HEK293 (cell line): ENCODE results near the gene ZKSCAN8.

Experiments
- GLIS1 ChIP-seq: fragments of 450-650 bp; formaldehyde crosslinking; IDR thresholded peaks from 2 replicates; pipeline ENCODE4 v1.5.1; 2016; ENCODE audit warnings: missing biosample characterization, missing genetic modification characterization
- HOXC10 ChIP-seq: sonication (generic); formaldehyde crosslinking; IDR thresholded peaks from 2 replicates; pipeline ENCODE4 v1.8.1; 2023; ENCODE audit warnings: mild to moderate bottlenecking, missing genetic modification reagents
- KLF8 ChIP-seq: fragments of 450-650 bp; formaldehyde crosslinking; IDR thresholded peaks from 2 replicates; pipeline ENCODE4 v1.5.1; 2016; ENCODE audit warnings: missing biosample characterization, missing genetic modification characterization
- MEIS1 ChIP-seq: sonication (generic); formaldehyde crosslinking; IDR thresholded peaks from 2 replicates; pipeline ENCODE4 v1.8.1; 2022; ENCODE audit warnings: missing genetic modification reagents, mild to moderate bottlenecking, borderline replicate concordance
- ZBTB8A ChIP-seq: fragments of 450-650 bp; formaldehyde crosslinking; IDR thresholded peaks from 2 replicates; pipeline ENCODE4 v1.5.1; 2016; ENCODE audit warnings: missing biosample characterization, missing genetic modification characterization
- ZFP69B ChIP-seq: fragments of 450-650 bp; formaldehyde crosslinking; IDR thresholded peaks from 2 replicates; pipeline ENCODE4 v1.5.1; 2016; ENCODE audit warnings: missing biosample characterization, missing genetic modification characterization
- ZNF169 ChIP-seq: fragments of 450-650 bp; formaldehyde crosslinking; IDR thresholded peaks from 2 replicates; pipeline ENCODE4 v1.5.1; 2016; ENCODE audit warnings: missing biosample characterization, missing genetic modification characterization
- ZNF202 ChIP-seq: fragments of 450-650 bp; formaldehyde crosslinking; IDR thresholded peaks from 2 replicates; pipeline ENCODE4 v1.5.1; 2016; ENCODE audit warnings: missing biosample characterization, missing genetic modification characterization, borderline replicate concordance
- ZNF211 ChIP-seq: fragments of 450-650 bp; formaldehyde crosslinking; IDR thresholded peaks from 2 replicates; pipeline ENCODE4 v1.5.1; 2016; ENCODE audit warnings: low read depth, missing biosample characterization, missing genetic modification characterization
- ZNF266 ChIP-seq: fragments of 450-650 bp; formaldehyde crosslinking; IDR thresholded peaks from 2 replicates; pipeline ENCODE4 v1.5.1; 2016; ENCODE audit warnings: missing biosample characterization, missing genetic modification characterization, low read depth
- ZNF324 ChIP-seq: fragments of 450-650 bp; formaldehyde crosslinking; IDR thresholded peaks from 2 replicates; pipeline ENCODE4 v1.5.1; 2016; ENCODE audit warnings: missing biosample characterization, missing genetic modification characterization
- ZNF354C ChIP-seq: fragments of 450-650 bp; formaldehyde crosslinking; IDR thresholded peaks from 2 replicates; pipeline ENCODE4 v1.5.1; 2016; ENCODE audit warnings: missing biosample characterization, missing genetic modification characterization, low read depth, borderline replicate concordance
- ZNF426 ChIP-seq: fragments of 450-650 bp; formaldehyde crosslinking; IDR thresholded peaks from 2 replicates; pipeline ENCODE4 v1.5.1; 2017; ENCODE audit warnings: missing biosample characterization, missing genetic modification characterization, mild to moderate bottlenecking, inconsistent platforms, moderate library complexity
- ZNF473 ChIP-seq: fragments of 450-650 bp; formaldehyde crosslinking; IDR thresholded peaks from 2 replicates; pipeline ENCODE4 v1.5.1; 2017; ENCODE audit warnings: missing biosample characterization, missing genetic modification characterization
- ZNF555 ChIP-seq: fragments of 450-650 bp; formaldehyde crosslinking; conservative IDR thresholded peaks from 2 replicates; pipeline ENCODE4 v1.5.1; 2017; ENCODE audit warnings: missing biosample characterization, mild to moderate bottlenecking, missing genetic modification characterization, inconsistent platforms
- ZNF660 ChIP-seq: fragments of 450-650 bp; IDR thresholded peaks from 2 replicates; pipeline ENCODE4 v1.5.1; 2018; ENCODE audit warnings: missing biosample characterization, mild to moderate bottlenecking, missing genetic modification characterization
- ZNF76 ChIP-seq: fragments of 450-650 bp; formaldehyde crosslinking; IDR thresholded peaks from 2 replicates; pipeline ENCODE4; 2016; ENCODE audit warnings: low read depth, missing biosample characterization, missing genetic modification characterization, borderline replicate concordance
- ZNF777 ChIP-seq: fragments of 450-650 bp; formaldehyde crosslinking; IDR thresholded peaks from 2 replicates; pipeline ENCODE4 v1.5.1; 2017; ENCODE audit warnings: missing biosample characterization, missing genetic modification characterization, borderline replicate concordance
- TF ChIP-seq, protein P1 (sequence below): fragments of 450-650 bp; formaldehyde crosslinking; conservative IDR thresholded peaks from 2 replicates; pipeline ENCODE4 v1.5.1; 2016; ENCODE audit warnings: low read depth, missing biosample characterization, missing genetic modification characterization
- TF ChIP-seq, protein P2 (sequence below): fragments of 450-650 bp; formaldehyde crosslinking; IDR thresholded peaks from 2 replicates; pipeline ENCODE4 v1.5.1; 2016; ENCODE audit warnings: missing biosample characterization, missing genetic modification characterization, low read depth
- TF ChIP-seq, protein P3 (sequence below): fragments of 450-650 bp; formaldehyde crosslinking; optimal IDR thresholded peaks from 2 replicates; pipeline ENCODE3; 2016; ENCODE audit warnings: missing biosample characterization, mild to moderate bottlenecking, missing genetic modification characterization
- TF ChIP-seq, protein P4 (sequence below): fragments of 450-650 bp; formaldehyde crosslinking; IDR thresholded peaks from 2 replicates; pipeline ENCODE4 v1.5.1; 2016; ENCODE audit warnings: missing biosample characterization, missing genetic modification characterization
- TF ChIP-seq, protein P5 (sequence below): fragments of 450-650 bp; formaldehyde crosslinking; IDR thresholded peaks from 2 replicates; pipeline ENCODE4 v1.5.1; 2016; ENCODE audit warnings: missing biosample characterization, missing genetic modification characterization
- TF ChIP-seq, protein P6 (sequence below): fragments of 450-650 bp; IDR thresholded peaks from 2 replicates; pipeline ENCODE4 v1.5.1; 2018; ENCODE audit warnings: missing biosample characterization, missing genetic modification characterization
- TF ChIP-seq, protein P7 (sequence below): fragments of 450-650 bp; formaldehyde crosslinking; IDR thresholded peaks from 2 replicates; pipeline ENCODE4 v1.5.1; 2016; ENCODE audit warnings: missing biosample characterization, missing genetic modification characterization

ZKSCAN8 gene

DNA sequence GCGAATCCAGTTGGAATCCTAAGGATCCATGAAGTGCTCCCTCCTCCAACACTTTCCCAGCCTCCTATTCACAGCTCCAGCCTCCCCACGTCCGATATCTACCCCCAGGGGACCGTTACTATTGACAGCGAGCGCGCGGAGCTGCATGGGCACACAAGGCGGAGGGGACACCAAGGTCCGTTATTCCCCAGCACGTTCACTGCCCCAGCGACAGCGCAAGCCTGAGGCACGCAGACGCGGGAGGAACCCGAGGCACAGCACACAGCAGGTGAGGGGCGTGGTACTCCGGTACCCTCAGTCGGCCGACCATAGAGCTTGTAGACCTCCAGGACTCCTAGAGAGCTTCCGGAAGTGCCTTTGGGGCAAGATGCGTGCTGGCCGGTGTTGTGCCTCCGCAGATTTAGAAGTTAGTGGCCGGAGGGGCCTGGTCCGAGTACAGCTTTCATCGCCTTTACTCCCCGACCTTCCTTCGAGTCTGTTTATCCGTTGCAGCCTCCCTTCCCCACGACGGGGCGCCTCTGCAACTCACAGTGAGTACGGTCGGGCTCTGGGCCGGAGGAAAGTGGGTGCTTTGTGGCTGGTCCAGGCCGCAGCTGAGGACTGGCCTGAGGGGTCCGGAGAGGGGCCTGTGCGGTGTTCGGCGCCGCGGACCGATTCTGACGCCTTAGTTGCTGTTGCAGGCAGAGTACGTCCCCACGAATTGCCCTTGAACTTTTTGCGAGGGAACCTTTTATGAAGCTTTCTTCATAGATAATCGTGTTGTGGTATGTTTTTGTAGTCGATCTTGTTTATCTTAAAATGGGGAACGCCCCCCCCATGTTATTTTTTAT lies at the start of gene ZKSCAN8 (continued):
- TF ChIP-seq, protein P1, sequence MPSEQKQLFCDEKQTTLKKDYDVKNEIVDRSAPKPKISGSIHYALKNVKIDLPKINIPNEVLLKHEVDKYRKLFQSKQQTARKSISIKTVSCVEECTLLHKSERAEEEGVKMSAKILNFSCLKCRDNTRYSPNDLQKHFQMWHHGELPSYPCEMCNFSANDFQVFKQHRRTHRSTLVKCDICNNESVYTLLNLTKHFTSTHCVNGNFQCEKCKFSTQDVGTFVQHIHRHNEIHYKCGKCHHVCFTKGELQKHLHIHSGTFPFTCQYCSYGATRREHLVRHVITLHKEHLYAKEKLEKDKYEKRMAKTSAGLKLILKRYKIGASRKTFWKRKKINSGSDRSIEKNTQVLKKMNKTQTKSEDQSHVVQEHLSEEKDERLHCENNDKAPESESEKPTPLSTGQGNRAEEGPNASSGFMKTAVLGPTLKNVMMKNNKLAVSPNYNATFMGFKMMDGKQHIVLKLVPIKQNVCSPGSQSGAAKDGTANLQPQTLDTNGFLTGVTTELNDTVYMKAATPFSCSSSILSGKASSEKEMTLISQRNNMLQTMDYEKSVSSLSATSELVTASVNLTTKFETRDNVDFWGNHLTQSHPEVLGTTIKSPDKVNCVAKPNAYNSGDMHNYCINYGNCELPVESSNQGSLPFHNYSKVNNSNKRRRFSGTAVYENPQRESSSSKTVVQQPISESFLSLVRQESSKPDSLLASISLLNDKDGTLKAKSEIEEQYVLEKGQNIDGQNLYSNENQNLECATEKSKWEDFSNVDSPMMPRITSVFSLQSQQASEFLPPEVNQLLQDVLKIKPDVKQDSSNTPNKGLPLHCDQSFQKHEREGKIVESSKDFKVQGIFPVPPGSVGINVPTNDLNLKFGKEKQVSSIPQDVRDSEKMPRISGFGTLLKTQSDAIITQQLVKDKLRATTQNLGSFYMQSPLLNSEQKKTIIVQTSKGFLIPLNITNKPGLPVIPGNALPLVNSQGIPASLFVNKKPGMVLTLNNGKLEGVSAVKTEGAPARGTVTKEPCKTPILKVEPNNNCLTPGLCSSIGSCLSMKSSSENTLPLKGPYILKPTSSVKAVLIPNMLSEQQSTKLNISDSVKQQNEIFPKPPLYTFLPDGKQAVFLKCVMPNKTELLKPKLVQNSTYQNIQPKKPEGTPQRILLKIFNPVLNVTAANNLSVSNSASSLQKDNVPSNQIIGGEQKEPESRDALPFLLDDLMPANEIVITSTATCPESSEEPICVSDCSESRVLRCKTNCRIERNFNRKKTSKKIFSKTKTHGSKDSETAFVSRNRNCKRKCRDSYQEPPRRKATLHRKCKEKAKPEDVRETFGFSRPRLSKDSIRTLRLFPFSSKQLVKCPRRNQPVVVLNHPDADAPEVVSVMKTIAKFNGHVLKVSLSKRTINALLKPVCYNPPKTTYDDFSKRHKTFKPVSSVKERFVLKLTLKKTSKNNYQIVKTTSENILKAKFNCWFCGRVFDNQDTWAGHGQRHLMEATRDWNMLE, result peak; percentile 73
- TF ChIP-seq ZNF211 (tag by site-specific recombination) (no peak), ZNF266 (tag by site-specific recombination) (no peak), HOXC10 (CRISPR knock-in tag) (no peak), ZFP69B (peak; percentile 22; the same call in 1 of the 2 replicates), ZNF426 (tag by site-specific recombination) (no peak), ZNF202 (tag by site-specific recombination) (no peak), ZNF354C (no peak), MEIS1 (CRISPR knock-in tag) (no peak), ZNF473 (tag by site-specific recombination) (no peak), ZNF169 (no peak), ZNF660 (tag by site-specific recombination) (peak; percentile 92), ZNF555 (tag by site-specific recombination) (no peak), ZNF324 (no peak), ZNF76 (tag by site-specific recombination) (peak; percentile 69; the same call in 1 of the 2 replicates), ZNF777 (tag by site-specific recombination) (peak; percentile 26; the same call in 1 of the 2 replicates), ZBTB8A (tag by site-specific recombination) (peak; percentile 40), KLF8 (tag by site-specific recombination) (peak; percentile 80; the same call in 1 of the 2 replicates), GLIS1 (tag by site-specific recombination) (peak; percentile 90)
- TF ChIP-seq, protein P2, sequence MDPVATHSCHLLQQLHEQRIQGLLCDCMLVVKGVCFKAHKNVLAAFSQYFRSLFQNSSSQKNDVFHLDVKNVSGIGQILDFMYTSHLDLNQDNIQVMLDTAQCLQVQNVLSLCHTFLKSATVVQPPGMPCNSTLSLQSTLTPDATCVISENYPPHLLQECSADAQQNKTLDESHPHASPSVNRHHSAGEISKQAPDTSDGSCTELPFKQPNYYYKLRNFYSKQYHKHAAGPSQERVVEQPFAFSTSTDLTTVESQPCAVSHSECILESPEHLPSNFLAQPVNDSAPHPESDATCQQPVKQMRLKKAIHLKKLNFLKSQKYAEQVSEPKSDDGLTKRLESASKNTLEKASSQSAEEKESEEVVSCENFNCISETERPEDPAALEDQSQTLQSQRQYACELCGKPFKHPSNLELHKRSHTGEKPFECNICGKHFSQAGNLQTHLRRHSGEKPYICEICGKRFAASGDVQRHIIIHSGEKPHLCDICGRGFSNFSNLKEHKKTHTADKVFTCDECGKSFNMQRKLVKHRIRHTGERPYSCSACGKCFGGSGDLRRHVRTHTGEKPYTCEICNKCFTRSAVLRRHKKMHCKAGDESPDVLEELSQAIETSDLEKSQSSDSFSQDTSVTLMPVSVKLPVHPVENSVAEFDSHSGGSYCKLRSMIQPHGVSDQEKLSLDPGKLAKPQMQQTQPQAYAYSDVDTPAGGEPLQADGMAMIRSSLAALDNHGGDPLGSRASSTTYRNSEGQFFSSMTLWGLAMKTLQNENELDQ (tag by site-specific recombination), result no peak
- TF ChIP-seq, protein P3, sequence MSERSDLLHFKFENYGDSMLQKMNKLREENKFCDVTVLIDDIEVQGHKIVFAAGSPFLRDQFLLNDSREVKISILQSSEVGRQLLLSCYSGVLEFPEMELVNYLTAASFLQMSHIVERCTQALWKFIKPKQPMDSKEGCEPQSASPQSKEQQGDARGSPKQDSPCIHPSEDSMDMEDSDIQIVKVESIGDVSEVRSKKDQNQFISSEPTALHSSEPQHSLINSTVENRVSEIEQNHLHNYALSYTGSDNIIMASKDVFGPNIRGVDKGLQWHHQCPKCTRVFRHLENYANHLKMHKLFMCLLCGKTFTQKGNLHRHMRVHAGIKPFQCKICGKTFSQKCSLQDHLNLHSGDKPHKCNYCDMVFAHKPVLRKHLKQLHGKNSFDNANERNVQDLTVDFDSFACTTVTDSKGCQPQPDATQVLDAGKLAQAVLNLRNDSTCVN (tag by site-specific recombination), result peak; percentile 82
- TF ChIP-seq, protein P4, sequence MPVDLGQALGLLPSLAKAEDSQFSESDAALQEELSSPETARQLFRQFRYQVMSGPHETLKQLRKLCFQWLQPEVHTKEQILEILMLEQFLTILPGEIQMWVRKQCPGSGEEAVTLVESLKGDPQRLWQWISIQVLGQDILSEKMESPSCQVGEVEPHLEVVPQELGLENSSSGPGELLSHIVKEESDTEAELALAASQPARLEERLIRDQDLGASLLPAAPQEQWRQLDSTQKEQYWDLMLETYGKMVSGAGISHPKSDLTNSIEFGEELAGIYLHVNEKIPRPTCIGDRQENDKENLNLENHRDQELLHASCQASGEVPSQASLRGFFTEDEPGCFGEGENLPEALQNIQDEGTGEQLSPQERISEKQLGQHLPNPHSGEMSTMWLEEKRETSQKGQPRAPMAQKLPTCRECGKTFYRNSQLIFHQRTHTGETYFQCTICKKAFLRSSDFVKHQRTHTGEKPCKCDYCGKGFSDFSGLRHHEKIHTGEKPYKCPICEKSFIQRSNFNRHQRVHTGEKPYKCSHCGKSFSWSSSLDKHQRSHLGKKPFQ (tag by site-specific recombination), result no peak
- TF ChIP-seq, protein P5, sequence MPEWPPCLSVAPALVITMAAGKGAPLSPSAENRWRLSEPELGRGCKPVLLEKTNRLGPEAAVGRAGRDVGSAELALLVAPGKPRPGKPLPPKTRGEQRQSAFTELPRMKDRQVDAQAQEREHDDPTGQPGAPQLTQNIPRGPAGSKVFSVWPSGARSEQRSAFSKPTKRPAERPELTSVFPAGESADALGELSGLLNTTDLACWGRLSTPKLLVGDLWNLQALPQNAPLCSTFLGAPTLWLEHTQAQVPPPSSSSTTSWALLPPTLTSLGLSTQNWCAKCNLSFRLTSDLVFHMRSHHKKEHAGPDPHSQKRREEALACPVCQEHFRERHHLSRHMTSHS (tag by site-specific recombination), result no peak
- TF ChIP-seq, protein P6, sequence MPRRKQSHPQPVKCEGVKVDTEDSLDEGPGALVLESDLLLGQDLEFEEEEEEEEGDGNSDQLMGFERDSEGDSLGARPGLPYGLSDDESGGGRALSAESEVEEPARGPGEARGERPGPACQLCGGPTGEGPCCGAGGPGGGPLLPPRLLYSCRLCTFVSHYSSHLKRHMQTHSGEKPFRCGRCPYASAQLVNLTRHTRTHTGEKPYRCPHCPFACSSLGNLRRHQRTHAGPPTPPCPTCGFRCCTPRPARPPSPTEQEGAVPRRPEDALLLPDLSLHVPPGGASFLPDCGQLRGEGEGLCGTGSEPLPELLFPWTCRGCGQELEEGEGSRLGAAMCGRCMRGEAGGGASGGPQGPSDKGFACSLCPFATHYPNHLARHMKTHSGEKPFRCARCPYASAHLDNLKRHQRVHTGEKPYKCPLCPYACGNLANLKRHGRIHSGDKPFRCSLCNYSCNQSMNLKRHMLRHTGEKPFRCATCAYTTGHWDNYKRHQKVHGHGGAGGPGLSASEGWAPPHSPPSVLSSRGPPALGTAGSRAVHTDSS (tag by site-specific recombination), result no peak
- TF ChIP-seq, protein P7, sequence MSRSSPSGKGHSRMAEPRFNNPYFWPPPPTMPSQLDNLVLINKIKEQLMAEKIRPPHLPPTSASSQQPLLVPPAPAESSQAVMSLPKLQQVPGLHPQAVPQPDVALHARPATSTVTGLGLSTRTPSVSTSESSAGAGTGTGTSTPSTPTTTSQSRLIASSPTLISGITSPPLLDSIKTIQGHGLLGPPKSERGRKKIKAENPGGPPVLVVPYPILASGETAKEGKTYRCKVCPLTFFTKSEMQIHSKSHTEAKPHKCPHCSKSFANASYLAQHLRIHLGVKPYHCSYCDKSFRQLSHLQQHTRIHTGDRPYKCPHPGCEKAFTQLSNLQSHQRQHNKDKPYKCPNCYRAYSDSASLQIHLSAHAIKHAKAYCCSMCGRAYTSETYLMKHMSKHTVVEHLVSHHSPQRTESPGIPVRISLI (tag by site-specific recombination), result no peak
